GM21786 (cell line): Measurements from ENCODE around the gene CCDC183.
A peak's percentile ranks its signal among the peaks of the same experiment; 100 is the strongest.
"Not testable (repeated sequence)": the region's sequence is repeated elsewhere in the genome, so short reads cannot be mapped to it uniquely, and the experiment has no call there.

Experiments
- ATAC-seq: cut with Tn5 transposase; IDR thresholded peaks from one replicate; pipeline ENCODE4 v1.9.1; 2021; ENCODE audit not compliant: unreplicated experiment

The CCDC183 gene

GRCh38 chr9:136784249-136784996, 11.7 kb upstream of the CCDC183 start:
- ATAC-seq, result no peak

DNA sequence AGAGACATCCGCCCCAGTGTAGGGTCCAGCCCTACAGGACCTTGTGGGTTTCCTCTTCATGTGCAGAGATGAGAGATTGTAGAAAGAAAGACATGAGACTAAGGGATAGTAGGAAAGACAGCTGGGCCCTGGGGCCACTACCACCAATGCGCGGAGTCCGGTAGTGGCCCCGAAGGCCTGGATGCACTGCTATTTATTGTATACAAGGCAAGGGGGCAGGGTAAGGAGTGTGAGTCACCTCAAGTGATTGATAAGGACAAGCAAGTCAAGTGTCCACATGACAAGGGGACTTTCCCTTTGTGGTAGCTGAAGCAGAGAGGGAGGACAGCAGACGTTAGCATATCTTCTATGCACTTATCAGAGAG, 11.2 kb upstream of the CCDC183 start:
- no peak for ATAC-seq

DNA sequence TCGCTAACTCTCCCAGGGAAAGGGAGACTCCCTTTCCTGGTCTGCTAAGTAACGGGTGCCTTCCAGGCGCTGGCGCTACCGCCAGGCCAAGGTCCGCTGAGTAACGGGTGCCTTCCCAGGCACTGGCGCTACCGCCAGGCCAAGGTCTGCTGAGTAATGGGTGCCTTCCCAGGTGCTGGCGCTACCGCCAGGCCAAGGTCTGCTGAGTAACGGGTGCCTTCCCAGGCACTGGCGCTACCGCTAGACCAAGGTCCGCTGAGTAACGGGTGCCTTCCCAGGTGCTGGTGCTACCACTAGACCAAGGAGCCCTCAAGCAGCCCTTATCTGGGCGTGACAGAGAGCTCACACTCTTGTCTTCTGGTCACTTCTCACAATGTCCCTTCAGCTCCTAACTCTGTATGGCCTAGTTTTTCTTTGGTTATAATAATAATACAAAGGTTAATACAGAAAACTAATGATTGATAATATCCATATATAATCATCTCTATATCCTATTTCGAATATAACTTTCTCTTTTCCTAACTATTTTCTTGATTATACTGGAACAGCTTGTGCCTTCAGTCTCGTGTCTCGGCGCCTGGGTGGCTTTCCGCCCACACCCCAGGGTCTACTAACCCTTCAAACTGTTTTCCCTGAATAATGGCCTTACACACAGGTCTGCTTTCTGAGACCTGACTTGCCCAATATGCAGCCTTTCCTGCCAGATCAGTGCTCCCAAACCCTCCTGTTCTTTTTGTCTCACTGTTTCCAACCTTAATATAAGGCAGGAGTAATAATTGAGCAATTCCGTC, 10.4 kb upstream of the CCDC183 start:
- ATAC-seq, result not testable (repeated sequence)

GRCh38 chr9:136786451-136786850, 9.7 kb upstream of the CCDC183 start:
- ATAC-seq, result no peak

DNA sequence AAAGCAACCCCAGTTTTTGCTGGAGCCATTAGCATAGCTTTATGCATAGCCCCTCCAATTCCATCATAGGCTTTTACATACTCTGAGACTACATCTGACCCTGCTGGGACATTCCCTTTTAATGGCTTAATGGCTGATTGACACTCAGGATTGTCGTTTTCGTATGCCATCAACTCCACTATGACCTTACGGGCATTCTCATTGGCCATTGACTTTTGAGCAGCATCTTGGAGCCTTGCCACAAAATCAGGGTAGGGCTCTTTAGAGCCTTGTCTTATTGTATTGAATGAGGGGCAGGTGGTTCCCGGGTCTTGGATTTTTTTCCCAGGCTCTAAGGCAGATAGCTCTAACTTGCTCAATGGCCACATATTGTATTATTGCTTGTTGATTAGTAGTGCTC, 9.2 kb upstream of the CCDC183 start:
- ATAC-seq, result not testable (repeated sequence)

DNA sequence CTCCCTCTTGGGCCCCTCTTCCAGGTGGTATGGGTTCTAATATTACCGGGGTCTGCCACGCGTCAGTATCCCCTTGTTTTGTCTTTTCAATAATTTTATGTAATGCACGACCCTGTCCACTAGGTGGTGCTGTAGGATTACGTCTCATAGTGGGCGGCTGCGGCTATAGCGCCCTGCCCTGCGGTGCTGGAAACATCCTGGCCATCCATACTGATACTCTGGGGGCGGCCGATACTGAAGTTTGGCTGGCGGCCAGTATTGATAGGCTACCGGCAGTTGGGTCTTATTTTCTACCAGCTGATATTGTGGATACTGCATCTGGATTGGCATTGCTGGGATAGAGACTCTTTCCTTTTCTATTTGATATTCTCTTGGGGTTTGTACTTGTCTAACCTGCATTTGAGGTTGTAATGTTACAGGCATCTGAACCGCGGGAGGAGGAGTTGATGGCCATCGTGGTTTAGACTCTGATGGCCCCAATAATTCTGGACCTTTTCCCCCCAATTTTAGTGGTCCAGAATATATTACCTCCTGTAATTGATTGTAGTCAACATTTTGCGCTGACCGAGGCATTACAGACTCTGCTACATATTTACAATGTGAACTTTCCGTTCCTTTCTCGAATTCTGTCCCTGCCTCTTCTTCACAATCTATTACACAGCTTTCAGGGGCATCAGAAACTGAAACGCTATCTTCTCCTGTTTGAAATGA, 8.3 kb upstream of the CCDC183 start:
- ATAC-seq, result no peak

GRCh38 chr9:136788644-136789522, 7.3 kb upstream of the CCDC183 start:
- not testable (repeated sequence) for ATAC-seq

GRCh38 chr9:136789523-136789937, 6.6 kb upstream of the CCDC183 start:
- ATAC-seq, result no peak

- peak; percentile 79 for ATAC-seq
Observed at GRCh38 chr9:136790640-136791515, 5.3 kb upstream of the CCDC183 start, which contains the start of gene TMEM141. TSS of gene TMEM141 (plus strand) at chr9:136791344. CDS start at chr9:136791371, 27 bp downstream.

- ATAC-seq, result peak; percentile 14
Observed at GRCh38 chr9:136791516-136792276, 4.4 kb upstream of the CCDC183 start.

DNA sequence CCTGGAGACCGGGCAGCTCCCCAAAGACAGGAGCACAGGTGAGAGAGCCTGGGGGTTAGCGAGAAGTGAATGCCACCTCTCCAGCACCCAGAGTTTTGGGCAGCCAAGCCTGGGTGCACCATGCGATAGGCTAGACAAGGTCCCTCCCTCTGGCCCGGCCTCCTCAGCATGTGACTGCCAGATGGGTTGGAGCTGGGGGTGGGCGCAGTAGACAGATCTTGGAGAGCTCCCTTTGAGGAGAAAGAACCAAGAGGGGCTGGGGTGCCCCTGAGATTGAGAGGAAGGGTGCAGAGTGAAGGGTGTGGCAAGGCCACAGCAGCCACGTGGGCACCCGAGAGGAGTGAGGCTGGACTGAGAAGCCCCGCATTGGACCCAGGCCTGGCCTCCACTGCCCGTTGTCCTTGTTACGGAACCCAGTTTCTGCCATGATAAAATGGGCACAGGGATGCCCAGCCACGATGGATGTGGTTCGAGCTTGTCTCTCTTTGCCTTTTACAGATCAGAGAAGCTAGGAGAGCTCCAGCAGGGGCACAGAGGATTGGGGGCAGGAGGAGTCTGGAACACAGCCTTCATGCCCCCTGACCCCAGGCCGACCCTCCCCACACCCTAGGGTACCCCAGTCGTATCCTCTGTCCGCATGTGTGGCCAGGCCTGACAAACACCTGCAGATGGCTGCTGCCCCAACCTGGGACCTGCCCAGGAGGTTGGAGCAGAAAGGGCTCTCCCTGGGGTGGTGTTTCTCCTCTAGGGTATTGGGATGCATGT, 3.6 kb upstream of the CCDC183 start:
- ATAC-seq, result no peak

DNA sequence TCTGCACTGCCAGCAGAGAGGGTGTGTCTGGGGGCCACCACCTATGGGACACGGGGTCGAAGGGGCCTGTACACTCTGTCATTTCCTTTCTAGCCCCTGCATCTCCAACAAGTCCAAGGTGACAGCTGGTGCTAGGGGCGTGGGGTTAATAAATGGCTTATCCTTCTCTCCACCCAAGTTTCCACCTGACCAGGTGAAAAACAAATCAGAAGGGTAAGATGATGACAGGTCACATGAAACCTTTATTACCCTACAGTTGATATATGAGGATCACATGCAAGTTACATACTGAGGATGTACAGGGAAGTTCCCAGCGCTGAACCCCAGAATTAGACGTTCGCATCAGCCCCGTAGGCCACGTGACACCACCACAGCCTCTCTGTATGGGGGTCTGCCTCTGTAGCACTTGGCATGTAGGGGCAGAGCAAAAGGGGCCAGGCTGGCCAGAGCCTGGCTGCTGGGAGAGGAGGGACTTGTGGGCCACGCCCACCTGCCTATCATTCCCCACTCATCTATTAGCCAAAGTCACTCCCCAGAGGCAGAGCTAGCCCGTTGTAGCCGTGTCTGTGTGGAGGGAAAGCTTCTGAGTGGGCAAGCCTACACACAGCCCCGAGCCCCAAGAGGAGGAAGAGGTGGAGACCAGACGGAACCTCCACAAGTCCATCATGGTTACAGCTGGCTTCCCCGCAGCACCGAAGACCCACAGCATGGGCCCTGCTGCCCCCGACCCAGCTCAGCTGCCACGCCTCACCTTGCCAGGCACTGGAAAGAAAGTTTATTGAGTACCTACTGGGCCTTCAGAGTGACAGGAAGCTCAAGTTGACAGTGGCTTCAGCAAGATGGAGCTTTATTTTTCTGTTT, 2.8 kb upstream of the CCDC183 start:
- no peak for ATAC-seq

DNA sequence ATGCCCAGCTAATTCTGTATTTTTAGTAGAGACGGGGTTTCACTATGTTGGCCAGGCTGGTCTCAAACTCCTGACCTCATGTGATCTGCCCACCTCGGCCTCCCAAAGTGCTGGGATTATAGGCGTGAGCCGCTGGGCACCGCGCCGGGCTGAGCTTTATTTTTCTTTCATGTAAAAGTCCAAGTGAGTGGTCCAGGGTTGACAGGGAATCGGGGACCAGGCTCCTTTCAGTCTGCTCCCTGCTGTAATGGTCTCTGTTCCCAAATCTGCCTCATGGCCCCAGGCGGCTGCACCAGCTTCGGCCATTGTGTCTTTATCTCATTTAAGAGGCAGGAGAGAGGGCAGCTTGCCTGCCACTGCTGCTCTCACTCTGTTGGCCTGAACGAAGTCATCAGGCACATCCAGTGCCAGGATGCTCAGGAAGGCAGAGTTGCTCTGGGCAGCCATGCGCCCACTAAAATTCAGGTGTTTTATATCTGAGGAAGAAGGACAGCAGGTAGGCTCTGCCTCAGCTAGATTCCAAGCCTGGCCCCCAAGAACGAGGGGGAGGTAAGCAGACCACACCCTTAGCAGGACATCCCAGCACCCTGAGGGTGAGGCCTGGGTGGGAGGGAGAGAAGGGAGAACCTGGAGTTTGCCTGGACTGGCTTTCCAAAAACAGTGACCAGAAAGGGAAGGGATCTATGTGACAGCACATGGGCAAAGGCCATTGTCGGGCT, 1.7 kb upstream of the CCDC183 start:
- no peak for ATAC-seq

DNA sequence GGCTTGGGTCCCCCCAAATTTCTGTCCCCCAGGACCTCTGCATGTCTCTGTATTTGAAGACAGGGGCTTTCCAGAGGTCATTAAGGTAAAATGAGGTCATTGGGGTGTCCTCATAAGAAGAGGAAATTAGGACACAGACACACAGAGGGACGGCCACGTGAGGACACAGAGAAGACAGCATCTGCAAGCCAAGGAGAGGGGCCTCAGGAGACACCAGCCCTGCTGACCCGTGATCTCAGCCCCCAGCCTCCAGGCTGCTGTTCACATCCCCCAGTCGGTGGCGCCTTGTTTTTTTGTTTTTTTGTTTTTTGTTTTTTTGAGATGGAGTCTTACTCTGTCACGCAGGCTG, 1.2 kb upstream of the CCDC183 start:
- no peak for ATAC-seq

GRCh38 chr9:136796775-136797347, 723 bp downstream of the CCDC183 start:
- ATAC-seq, result not testable (repeated sequence)

DNA sequence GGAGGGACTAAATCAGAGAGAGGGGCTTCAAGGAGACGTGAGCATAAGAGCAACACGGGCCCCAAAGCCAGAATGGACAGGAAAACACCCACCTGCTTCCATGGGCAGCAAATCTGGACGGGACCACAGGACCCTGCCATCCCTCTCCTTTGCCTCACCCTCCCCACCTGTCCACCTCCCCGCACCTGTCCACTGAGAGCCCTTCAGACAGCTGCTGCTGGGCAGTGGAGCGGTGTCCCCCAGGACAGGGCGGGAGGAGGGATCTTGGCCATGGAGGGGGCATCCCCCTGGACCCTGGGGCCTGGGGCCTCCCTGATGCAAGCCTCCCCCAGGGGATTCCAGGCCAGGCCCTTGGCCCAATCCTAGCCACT, 2.6 kb downstream of the CCDC183 start:
- ATAC-seq, result no peak
